IMR-90 (cell line): ENCODE data around the gene HVCN1. TPM values are rescaled to one million over a fixed set of nuclear protein-coding genes. Genes with fewer than 3 reads are reported as not detected.

Experiments
- ATAC-seq: fragments of 200-7000 bp; cut with Tn5 transposase; 2 replicates; pipeline ENCODE4 v1.9.1; 2020; ENCODE audit warnings: low read depth, mild to moderate bottlenecking, moderate library complexity
- BruUV-seq: library from RNA; stranded (reverse); fragments of 400-500 nt; replicated peaks from 2 replicates; lab custom pipeline; 2021; lab: Mats Ljungman, UMichigan
- CTCF ChIA-PET: fragments of 300-600 bp; formaldehyde crosslinking; extraction: SDS; loops from one replicate; lab custom pipeline; 2021; ENCODE audit warnings: antibody characterized with exemption; lab: Yijun Ruan, JAX
- POLR2A ChIA-PET: fragments of 300-600 bp; sonication (Branson Sonifier 250); formaldehyde crosslinking; loops from one replicate; lab custom pipeline; 2022; ENCODE audit warnings: antibody characterized with exemption; ENCODE audit not compliant: unreplicated experiment; lab: Charles Lee
- DNase-seq: peaks from one replicate; pipeline ENCODE4 v3.0.0; 2013
- H2AFZ ChIP-seq: replicated peaks from 2 replicates; pipeline ENCODE3; 2013; ENCODE audit warnings: low read length, mild to moderate bottlenecking; ENCODE audit not compliant: poor library complexity
- H2AK5ac ChIP-seq: 2 replicates; pipeline ENCODE4 v1.6.1; 2013; ENCODE audit warnings: low read depth, low read length, inconsistent platforms
- H2AK9ac ChIP-seq: replicated peaks from 2 replicates; pipeline ENCODE3; 2013; ENCODE audit warnings: mild to moderate bottlenecking, low read depth, low read length, moderate library complexity; ENCODE audit not compliant: poor library complexity
- H2BK120ac ChIP-seq: 2 replicates; pipeline ENCODE4 v1.6.1; 2013; ENCODE audit warnings: low read depth, low read length, inconsistent platforms
- H2BK15ac ChIP-seq: 3 replicates; pipeline ENCODE4 v1.6.1; 2013; ENCODE audit warnings: low read depth, low read length, inconsistent platforms
- H2BK20ac ChIP-seq: 2 replicates; pipeline ENCODE4 v1.6.1; 2013; ENCODE audit warnings: low read depth, mild to moderate bottlenecking, inconsistent platforms, low read length, moderate library complexity
- H2BK5ac ChIP-seq: 2 replicates; pipeline ENCODE4 v1.6.1; 2013; ENCODE audit warnings: mild to moderate bottlenecking, low read depth, low read length, inconsistent platforms; ENCODE audit not compliant: poor library complexity, severe bottlenecking
- H3K14ac ChIP-seq: replicated peaks from 2 replicates; pipeline ENCODE4 v1.6.1; 2013; ENCODE audit warnings: low read depth, low read length, inconsistent platforms
- H3K18ac ChIP-seq: 2 replicates; pipeline ENCODE4 v1.6.1; 2013; ENCODE audit warnings: low read depth, low read length, control low read depth
- H3K23ac ChIP-seq: 2 replicates; pipeline ENCODE4 v1.6.1; 2013; ENCODE audit warnings: low read depth, low read length, inconsistent platforms
- H3K27ac ChIP-seq: 2 replicates; pipeline ENCODE4 v1.5.1; 2013; ENCODE audit warnings: mild to moderate bottlenecking, control low read depth, low read length; ENCODE audit not compliant: insufficient read depth
- H3K27me3 ChIP-seq: 2 replicates; pipeline ENCODE4 v1.6.1; 2013; ENCODE audit warnings: low read length; ENCODE audit not compliant: control insufficient read depth, insufficient read depth
- H3K36me3 ChIP-seq: 2 replicates; pipeline ENCODE4 v1.6.1; 2013; ENCODE audit warnings: low read length, mixed read lengths; ENCODE audit not compliant: control insufficient read depth, insufficient read depth
- H3K4ac ChIP-seq: 2 replicates; pipeline ENCODE4 v1.6.1; 2013; ENCODE audit warnings: low read depth, low read length, inconsistent platforms
- H3K4me1 ChIP-seq: 2 replicates; pipeline ENCODE4 v1.6.1; 2013; ENCODE audit warnings: low read length, mixed read lengths; ENCODE audit not compliant: control insufficient read depth, insufficient read depth
- H3K4me2 ChIP-seq: 2 replicates; pipeline ENCODE4 v1.6.1; 2013; ENCODE audit warnings: low read depth, mild to moderate bottlenecking, control low read depth, low read length, moderate library complexity
- H3K4me3 ChIP-seq: 2 replicates; pipeline ENCODE4 v1.5.1; 2013; ENCODE audit warnings: low read depth, mild to moderate bottlenecking, control low read depth, low read length, moderate library complexity; ENCODE audit not compliant: insufficient read depth
- H3K56ac ChIP-seq: 2 replicates; pipeline ENCODE4 v1.6.1; 2013; ENCODE audit warnings: low read length, inconsistent platforms; ENCODE audit not compliant: insufficient read depth; ENCODE audit errors: extremely low read depth
- H3K79me1 ChIP-seq, 2 experiments: 2 replicates each; pipeline ENCODE4 v1.6.1; 2013; ENCODE audit warnings: low read length in 2 of 2, inconsistent platforms in 1 of 2, low read depth in 1 of 2
- H3K9ac ChIP-seq: 2 replicates; pipeline ENCODE4 v1.6.1; 2013; ENCODE audit warnings: low read depth, low read length, control low read depth
- H3K9me1 ChIP-seq: 2 replicates; pipeline ENCODE4 v1.6.1; 2013; ENCODE audit warnings: low read length, inconsistent platforms; ENCODE audit not compliant: insufficient read depth
- H3K9me3 ChIP-seq: 2 replicates; pipeline ENCODE4 v1.6.1; 2013; ENCODE audit warnings: low read length; ENCODE audit not compliant: control insufficient read depth, insufficient read depth
- H4K20me1 ChIP-seq: 2 replicates; pipeline ENCODE4 v1.6.1; 2013; ENCODE audit warnings: low read length, inconsistent platforms; ENCODE audit not compliant: insufficient read depth
- H4K5ac ChIP-seq: 2 replicates; pipeline ENCODE4 v1.6.1; 2013; ENCODE audit warnings: mild to moderate bottlenecking, low read depth, low read length, control low read depth
- H4K8ac ChIP-seq, 2 experiments: 2 replicates each; pipeline ENCODE4 v1.6.1; 2013; ENCODE audit warnings: low read depth in 2 of 2, low read length in 2 of 2, control low read depth in 1 of 2, inconsistent platforms in 1 of 2
- H4K91ac ChIP-seq: 2 replicates; pipeline ENCODE4 v1.6.1; 2013; ENCODE audit warnings: low read depth, low read length, inconsistent platforms; ENCODE audit not compliant: insufficient read depth
- BHLHE40 ChIP-seq: fragments of 150-350 bp; IDR thresholded peaks from 2 replicates; pipeline ENCODE4 v1.6.1; 2016; ENCODE audit warnings: mild to moderate bottlenecking, low read depth, low read length
- CEBPB ChIP-seq: IDR thresholded peaks from 2 replicates; pipeline ENCODE4 v1.6.1; 2012; ENCODE audit warnings: low read depth, low read length, improper control_type of control experiment
- CHD1 ChIP-seq: IDR thresholded peaks from 2 replicates; pipeline ENCODE4 v1.6.1; 2012; ENCODE audit warnings: low read depth, low read length, improper control_type of control experiment
- CTCF ChIP-seq: conservative IDR thresholded peaks from 2 replicates; pipeline ENCODE4 v1.5.1; 2012; ENCODE audit warnings: mild to moderate bottlenecking, low read depth, low read length, improper control_type of control experiment
- ELK1 ChIP-seq: fragments of 150-350 bp; IDR thresholded peaks from 2 replicates; pipeline ENCODE4 v1.6.1; 2016; ENCODE audit warnings: low read depth, mild to moderate bottlenecking, low read length, moderate library complexity, borderline replicate concordance
- FOS ChIP-seq: fragments of 150-350 bp; IDR thresholded peaks from 2 replicates; pipeline ENCODE4 v1.6.1; 2016; ENCODE audit warnings: low read depth, low read length
- MAFK ChIP-seq: IDR thresholded peaks from 2 replicates; pipeline ENCODE4 v1.6.1; 2012; ENCODE audit warnings: low read depth, low read length, improper control_type of control experiment
- MAZ ChIP-seq: IDR thresholded peaks from 2 replicates; pipeline ENCODE4 v1.6.1; 2012; ENCODE audit warnings: low read depth, mild to moderate bottlenecking, low read length, improper control_type of control experiment, moderate library complexity, borderline replicate concordance
- MXI1 ChIP-seq: IDR thresholded peaks from 2 replicates; pipeline ENCODE4 v1.6.1; 2012; ENCODE audit warnings: low read depth, mild to moderate bottlenecking, low read length, moderate library complexity, borderline replicate concordance
- NFE2L2 ChIP-seq: fragments of 150-350 bp; IDR thresholded peaks from 2 replicates; pipeline ENCODE4 v1.6.1; 2016; ENCODE audit warnings: low read depth, mild to moderate bottlenecking, low read length
- RAD21 ChIP-seq: IDR thresholded peaks from 2 replicates; pipeline ENCODE4 v1.6.1; 2012; ENCODE audit warnings: low read length, improper control_type of control experiment
- RCOR1 ChIP-seq: IDR thresholded peaks from 2 replicates; pipeline ENCODE4 v1.6.1; 2012; ENCODE audit warnings: mild to moderate bottlenecking, low read length, improper control_type of control experiment; ENCODE audit not compliant: insufficient replicate concordance
- RFX5 ChIP-seq: IDR thresholded peaks from 2 replicates; pipeline ENCODE4 v1.8.0; 2012; ENCODE audit warnings: low read depth, mild to moderate bottlenecking, low read length, moderate library complexity
- SMC3 ChIP-seq: fragments of 150-350 bp; IDR thresholded peaks from 2 replicates; pipeline ENCODE4 v1.6.1; 2016; ENCODE audit warnings: low read depth, mild to moderate bottlenecking, antibody characterized with exemption, low read length, moderate library complexity
- dilution Hi-C: fragments of 300-500 bp; cut with HindIII; formaldehyde crosslinking; loops from one replicate; pipeline ENCODE4 v1.14.3; 2018; ENCODE audit warnings: low sequenced_read_pairs; ENCODE audit not compliant: unreplicated experiment
- in situ Hi-C: fragments of 300-500 bp; cut with MboI; formaldehyde crosslinking; loops from 3 replicates; pipeline ENCODE4 v1.14.3; 2019; ENCODE audit warnings: low sequenced_read_pairs, inconsistent platforms, mixed read lengths
- intact Hi-C: fragments of 100-400 bp; cut with micrococcal nuclease; formaldehyde crosslinking; loops from 2 replicates; pipeline ENCODE4 v1.10.0; 2022
- polyA plus RNA-seq, 3 experiments: library from polyadenylated mRNA; depleted of rRNA; stranded (reverse); fragments of >200 nt; gene quantifications; 2 replicates each; pipeline ENCODE4 v1.2.3, GENCODE V29; 2012; ENCODE audit warnings: low replicate concordance in 1 of 3
- total RNA-seq: library from RNA; depleted of rRNA; stranded (reverse); fragments of >200 nt; gene quantifications from 2 replicates; pipeline ENCODE4 v1.2.3, GENCODE V29; 2012

HVCN1 gene
- total and polyA plus RNA-seq, 2 of the 4 experiments (the other 2 are of a cell fraction), result 1.9 to 2.0 TPM

GRCh38 chr12:110721570-110721969 lies 32.7 kb upstream of the HVCN1 start:
- ATAC-seq, result no peak
- CTCF ChIA-PET, result interaction anchor here (0.7 to 1.5 kb wide), 2 partner anchors 15 to 271 kb away, joined by 3 read pairs; partner anchors contain the start of gene ARPC3

More at GRCh38 chr12:110721570-110721969, 32.7 kb upstream of the HVCN1 start:
- Histone ChIP-seq H3K4me2 (no peak overlapping the region), H4K20me1 (peaks cover 26% of the 10 kb centered on the region), H3K9me1 (peaks cover 14% of the 10 kb centered on the region), H2BK20ac (no peak overlapping the region), H3K23ac (no peak overlapping the region), H3K27ac (no peak overlapping the region), H3K4me1 (no peaks in the 10 kb centered on the region), H3K14ac (no peak overlapping the region), H2AFZ (no peak overlapping the region), H2BK5ac (no peak overlapping the region), H3K79me1 (peaks cover 19% of the 10 kb centered on the region in 2 experiments), H3K36me3 (peaks cover 46% of the 10 kb centered on the region), H4K8ac (no peak overlapping the region), H3K56ac (no peak overlapping the region), H3K9me3 (no peaks in the 10 kb centered on the region), H2AK9ac (no peak overlapping the region), H2BK120ac (no peak overlapping the region), H3K18ac (no peak overlapping the region), H3K27me3 (no peaks in the 10 kb centered on the region), H2BK15ac (no peak overlapping the region), H3K4me3 (no peak overlapping the region), H2AK5ac (no peak overlapping the region), H4K5ac (no peak overlapping the region), H3K4ac (no peak overlapping the region), H4K91ac (no peak overlapping the region), H3K9ac (no peak overlapping the region)
- intact Hi-C loops, result loop anchor here (10.0 kb wide), 1 partner anchor 267 kb away; the partner anchor contains the start of gene ARPC3
- dilution Hi-C loops, result no loop called here
- in situ Hi-C loops, result no loop called here
- no TSS peak for BruUV-seq
- DNase-seq, result no peak
- POLR2A ChIA-PET, result no interaction called here
- TF ChIP-seq MXI1 (no peak), RFX5 (no peak), ELK1 (no peak), BHLHE40 (no peak), FOS (no peak), RAD21 (no peak), RCOR1 (no peak), CHD1 (no peak), CTCF (no peak), MAZ (no peak), CEBPB (no peak), NFE2L2 (no peak), MAFK (no peak), SMC3 (no peak)
